ENCODE results near the gene RIPOR2.

DNA sequence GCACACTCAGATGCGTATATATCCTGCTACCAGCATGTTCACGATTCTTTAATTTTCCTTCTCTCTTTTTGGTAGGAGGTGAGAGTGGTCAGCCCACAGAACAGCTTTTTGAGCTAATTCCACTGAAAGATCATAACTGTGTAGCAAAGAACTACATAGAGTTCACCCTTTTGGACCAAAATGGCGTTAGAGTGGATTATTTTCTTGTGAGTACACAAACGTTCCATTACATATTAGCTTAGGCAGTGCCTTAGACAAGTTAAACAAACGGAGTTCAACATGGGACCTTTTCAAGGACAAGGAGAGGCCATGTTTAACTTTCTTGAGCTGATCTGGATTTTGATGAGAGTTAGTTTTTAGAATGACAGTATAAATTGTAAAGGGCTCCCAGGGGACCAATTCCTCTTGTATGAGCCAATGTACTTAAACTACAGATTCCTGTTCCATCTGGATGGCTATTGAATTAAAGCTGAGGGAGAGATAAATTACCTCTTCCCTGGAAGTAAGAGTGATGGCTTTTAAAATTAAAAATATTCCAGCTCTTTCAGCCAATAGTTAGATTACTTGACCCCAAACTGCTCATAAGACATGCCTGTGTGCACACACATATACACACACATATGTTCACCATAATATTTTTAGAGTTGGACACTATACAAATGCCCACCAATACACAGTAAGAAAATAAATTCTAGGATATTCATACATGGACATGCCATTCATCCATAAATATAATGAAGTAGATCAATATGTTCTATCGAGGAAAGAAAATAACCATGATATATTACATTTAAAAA is 111.4 kb downstream of the RIPOR2 start:
- TF ChIP-seq CTCF (IDR thresholded peaks at IDR 0.05 in 4 of 5, conservative IDR thresholded peaks at IDR 0.05 in 1 of 5) (no peak), POLR2A (IDR thresholded peaks at IDR 0.05) (no peak)
